PC-3 (cell line): ENCODE results near the gene RPS18.

Experiments
- EZH2 ChIP-seq: fragments of 300-600 bp; sonication (generic); IDR thresholded peaks from one replicate; pipeline ENCODE4 v1.6.1; 2017; ENCODE audit warnings: antibody characterized with exemption, mild to moderate bottlenecking, low read length; ENCODE audit not compliant: unreplicated experiment
- EZH2phosphoT487 ChIP-seq: fragments of 300-600 bp; sonication (generic); IDR thresholded peaks from 2 replicates; pipeline ENCODE4 v1.6.1; 2018; ENCODE audit warnings: mild to moderate bottlenecking, antibody characterized with exemption, low read length, borderline replicate concordance
- TF ChIP-seq, protein P1 (sequence below): fragments of 300-600 bp; sonication (generic); conservative IDR thresholded peaks from 2 replicates; pipeline ENCODE4 v1.5.1; 2017; ENCODE audit warnings: antibody characterized with exemption, low read depth, mild to moderate bottlenecking, low read length

DNA sequence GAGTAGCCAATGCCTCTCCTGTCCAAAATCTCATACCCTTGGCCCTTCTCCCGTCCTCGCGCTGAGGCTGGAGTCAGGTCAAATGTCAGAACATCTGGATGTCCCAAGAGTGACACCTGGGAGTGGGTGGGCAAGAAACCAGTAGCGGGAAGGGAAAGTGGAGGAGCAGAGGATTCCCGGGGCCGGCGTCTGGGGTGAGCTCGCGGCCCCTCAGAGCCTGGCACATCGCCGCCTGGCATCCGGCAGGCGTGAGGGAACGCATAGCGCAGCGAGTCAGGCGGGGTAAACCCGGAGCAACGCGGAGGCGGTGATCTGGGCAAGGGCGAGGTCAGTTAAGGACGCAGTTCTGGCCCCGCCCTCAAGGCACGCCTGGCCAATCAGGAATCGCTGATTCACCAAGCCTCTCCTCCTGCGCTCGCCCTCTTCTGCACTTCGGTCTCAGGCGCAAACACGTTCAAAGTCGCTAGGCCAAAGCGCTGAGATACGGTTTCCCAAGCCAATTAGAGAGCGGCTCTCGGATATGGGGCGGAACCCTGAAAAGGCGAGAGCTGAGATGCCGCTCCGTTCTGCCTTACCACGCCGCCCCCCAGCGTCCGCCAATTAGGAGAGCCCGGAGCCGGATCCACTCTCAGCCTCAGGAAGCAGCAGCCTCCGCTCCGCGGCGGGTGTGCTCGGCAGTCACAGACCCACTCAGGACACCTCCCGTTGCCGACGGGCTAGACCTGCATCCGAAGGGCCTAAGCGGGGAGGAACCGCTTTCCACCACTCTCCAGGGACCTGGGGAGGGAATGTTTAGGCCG, 22.7 kb upstream of the RPS18 start:
- TF ChIP-seq, protein P1, sequence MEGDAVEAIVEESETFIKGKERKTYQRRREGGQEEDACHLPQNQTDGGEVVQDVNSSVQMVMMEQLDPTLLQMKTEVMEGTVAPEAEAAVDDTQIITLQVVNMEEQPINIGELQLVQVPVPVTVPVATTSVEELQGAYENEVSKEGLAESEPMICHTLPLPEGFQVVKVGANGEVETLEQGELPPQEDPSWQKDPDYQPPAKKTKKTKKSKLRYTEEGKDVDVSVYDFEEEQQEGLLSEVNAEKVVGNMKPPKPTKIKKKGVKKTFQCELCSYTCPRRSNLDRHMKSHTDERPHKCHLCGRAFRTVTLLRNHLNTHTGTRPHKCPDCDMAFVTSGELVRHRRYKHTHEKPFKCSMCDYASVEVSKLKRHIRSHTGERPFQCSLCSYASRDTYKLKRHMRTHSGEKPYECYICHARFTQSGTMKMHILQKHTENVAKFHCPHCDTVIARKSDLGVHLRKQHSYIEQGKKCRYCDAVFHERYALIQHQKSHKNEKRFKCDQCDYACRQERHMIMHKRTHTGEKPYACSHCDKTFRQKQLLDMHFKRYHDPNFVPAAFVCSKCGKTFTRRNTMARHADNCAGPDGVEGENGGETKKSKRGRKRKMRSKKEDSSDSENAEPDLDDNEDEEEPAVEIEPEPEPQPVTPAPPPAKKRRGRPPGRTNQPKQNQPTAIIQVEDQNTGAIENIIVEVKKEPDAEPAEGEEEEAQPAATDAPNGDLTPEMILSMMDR: 0 out of 2 replicates have a peak, but pooled peaks have one; percentile 15
- TF ChIP-seq EZH2phosphoT487: no peak
- no peak for TF ChIP-seq EZH2
